ENCODE data around the gene ROBO1. TPM values are rescaled to one million over a fixed set of nuclear protein-coding genes. Genes with fewer than 3 reads are reported as not detected.

ROBO1 gene
- total RNA-seq, 1 donor from 2014 or later: 182 TPM

DNA sequence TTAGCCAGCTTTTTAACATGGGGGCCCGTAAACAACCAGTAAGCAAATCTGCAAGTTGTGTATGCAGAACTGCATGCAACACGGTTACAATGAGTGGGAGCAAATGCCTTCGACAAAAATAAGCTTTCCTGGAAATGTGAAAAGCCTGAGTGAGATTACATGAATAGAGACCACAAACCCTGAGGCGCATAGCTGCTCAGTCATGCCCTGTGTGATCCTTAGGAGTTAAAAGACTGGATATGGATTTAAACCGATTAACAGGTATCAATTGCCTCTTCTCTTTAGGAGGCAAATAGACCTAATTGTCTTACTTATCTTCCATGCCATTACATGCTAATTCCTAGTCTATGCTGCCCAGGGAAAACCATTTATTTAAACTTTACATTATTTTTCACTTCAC lies 810.3 kb downstream of the ROBO1 start:
- no peak overlapping the region for H3K4me3 Mint-ChIP-seq
- TF ChIP-seq, protein P1, sequence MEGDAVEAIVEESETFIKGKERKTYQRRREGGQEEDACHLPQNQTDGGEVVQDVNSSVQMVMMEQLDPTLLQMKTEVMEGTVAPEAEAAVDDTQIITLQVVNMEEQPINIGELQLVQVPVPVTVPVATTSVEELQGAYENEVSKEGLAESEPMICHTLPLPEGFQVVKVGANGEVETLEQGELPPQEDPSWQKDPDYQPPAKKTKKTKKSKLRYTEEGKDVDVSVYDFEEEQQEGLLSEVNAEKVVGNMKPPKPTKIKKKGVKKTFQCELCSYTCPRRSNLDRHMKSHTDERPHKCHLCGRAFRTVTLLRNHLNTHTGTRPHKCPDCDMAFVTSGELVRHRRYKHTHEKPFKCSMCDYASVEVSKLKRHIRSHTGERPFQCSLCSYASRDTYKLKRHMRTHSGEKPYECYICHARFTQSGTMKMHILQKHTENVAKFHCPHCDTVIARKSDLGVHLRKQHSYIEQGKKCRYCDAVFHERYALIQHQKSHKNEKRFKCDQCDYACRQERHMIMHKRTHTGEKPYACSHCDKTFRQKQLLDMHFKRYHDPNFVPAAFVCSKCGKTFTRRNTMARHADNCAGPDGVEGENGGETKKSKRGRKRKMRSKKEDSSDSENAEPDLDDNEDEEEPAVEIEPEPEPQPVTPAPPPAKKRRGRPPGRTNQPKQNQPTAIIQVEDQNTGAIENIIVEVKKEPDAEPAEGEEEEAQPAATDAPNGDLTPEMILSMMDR (conservative IDR thresholded peaks at IDR 0.05): no peak
- H3K27me3 Mint-ChIP-seq: no peaks in the 10 kb centered on the region
- H3K4me1 Mint-ChIP-seq (ENCODE audit: unreplicated experiment): peaks cover 14% of the 10 kb centered on the region
- no peak for DNase-seq (ENCODE audit: extremely low spot score, unreplicated experiment)
- H3K9me3 Mint-ChIP-seq: no peaks in the 10 kb centered on the region
- H3K36me3 Mint-ChIP-seq: peaks cover 16% of the 10 kb centered on the region
- H3K27ac Mint-ChIP-seq: no peak overlapping the region

DNA sequence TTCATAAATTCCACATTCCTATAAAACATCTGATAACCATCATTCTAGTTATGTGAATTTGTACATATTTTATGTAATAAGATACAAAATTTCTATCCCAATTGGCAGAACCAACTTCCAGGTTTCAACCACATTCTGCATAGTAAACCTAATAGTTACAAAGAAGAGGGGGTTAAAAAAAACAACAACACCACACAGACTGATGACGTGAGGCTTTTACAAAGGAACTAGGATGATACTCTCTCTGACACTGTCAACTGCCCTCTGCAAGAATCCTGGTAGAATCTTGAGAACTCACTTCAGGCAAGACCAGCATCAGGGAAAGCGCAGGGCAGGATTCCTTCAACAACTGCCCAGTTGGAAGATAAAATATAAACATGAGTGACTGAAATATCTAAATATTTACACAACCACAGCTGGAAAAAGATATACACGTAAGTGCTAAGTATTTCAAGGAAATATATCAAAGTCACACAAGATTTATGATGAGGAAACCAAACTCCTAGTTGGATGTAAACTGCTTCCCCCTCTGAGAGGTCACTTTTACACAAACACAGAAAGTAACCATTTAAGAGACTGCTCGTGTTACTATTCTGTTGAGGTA lies 816.4 kb downstream of the ROBO1 start:
- no peak overlapping the region for H3K4me3 Mint-ChIP-seq
- peaks cover 19% of the 10 kb centered on the region for H3K4me1 Mint-ChIP-seq (ENCODE audit: unreplicated experiment)
- H3K9me3 Mint-ChIP-seq: peaks cover 10% of the 10 kb centered on the region
- no peak for DNase-seq (ENCODE audit: extremely low spot score, unreplicated experiment)
- no peak overlapping the region for H3K27ac Mint-ChIP-seq
- no peaks in the 10 kb centered on the region for H3K27me3 Mint-ChIP-seq
- TF ChIP-seq, protein P1 (conservative IDR thresholded peaks at IDR 0.05): no peak
- H3K36me3 Mint-ChIP-seq: peaks cover 20% of the 10 kb centered on the region

DNA sequence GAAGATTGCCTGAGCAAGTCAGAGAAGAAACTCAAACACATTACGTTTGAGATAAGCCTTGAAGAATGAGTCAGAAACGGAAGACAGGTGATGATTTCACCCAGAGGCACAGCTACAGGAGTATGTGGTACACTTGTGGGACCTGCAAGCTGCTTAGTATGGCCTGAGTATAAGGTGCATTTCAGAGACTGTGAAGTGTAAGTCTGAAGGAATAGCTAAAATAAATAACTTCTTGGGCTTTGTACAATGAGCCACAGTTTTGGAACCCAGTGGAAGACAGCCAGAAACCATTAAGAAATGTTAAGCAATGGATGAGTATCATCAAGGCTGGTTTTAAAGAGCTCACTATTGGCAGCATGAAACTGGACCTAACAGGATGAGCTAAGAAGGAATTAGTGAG lies 826.2 kb downstream of the ROBO1 start:
- H3K9me3 Mint-ChIP-seq: no peaks in the 10 kb centered on the region
- TF ChIP-seq, protein P1 (conservative IDR thresholded peaks at IDR 0.05): no peak
- no peaks in the 10 kb centered on the region for H3K4me1 Mint-ChIP-seq (ENCODE audit: unreplicated experiment)
- H3K27ac Mint-ChIP-seq: no peak overlapping the region
- H3K36me3 Mint-ChIP-seq: peaks cover 43% of the 10 kb centered on the region
- H3K27me3 Mint-ChIP-seq: no peaks in the 10 kb centered on the region
- no peak for DNase-seq (ENCODE audit: extremely low spot score, unreplicated experiment)
- H3K4me3 Mint-ChIP-seq: no peak overlapping the region

DNA sequence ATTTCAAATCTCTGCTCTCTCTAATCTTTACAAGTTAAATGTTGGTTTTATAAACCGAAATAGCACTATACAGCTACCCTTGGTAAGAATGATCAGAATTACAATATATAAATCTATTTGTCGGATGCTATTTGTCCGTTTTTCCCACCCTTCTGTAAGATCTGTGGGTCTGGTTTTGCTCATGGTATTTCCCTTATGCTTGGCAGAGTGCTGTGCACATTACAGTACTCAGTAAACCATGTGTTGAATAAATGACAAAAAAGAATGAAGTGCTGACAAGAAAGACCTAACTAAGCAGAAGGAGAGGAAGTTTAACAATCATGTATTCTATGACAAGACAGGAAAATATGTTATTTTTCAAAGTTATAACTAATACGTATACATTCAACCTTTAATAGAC lies 827.2 kb downstream of the ROBO1 start:
- no peaks in the 10 kb centered on the region for H3K9me3 Mint-ChIP-seq
- no peaks in the 10 kb centered on the region for H3K4me1 Mint-ChIP-seq (ENCODE audit: unreplicated experiment)
- no peaks in the 10 kb centered on the region for H3K27me3 Mint-ChIP-seq
- DNase-seq (ENCODE audit: extremely low spot score, unreplicated experiment): no peak
- H3K27ac Mint-ChIP-seq: no peak overlapping the region
- TF ChIP-seq, protein P1 (conservative IDR thresholded peaks at IDR 0.05): no peak
- H3K36me3 Mint-ChIP-seq: peaks cover 38% of the 10 kb centered on the region
- no peak overlapping the region for H3K4me3 Mint-ChIP-seq

DNA sequence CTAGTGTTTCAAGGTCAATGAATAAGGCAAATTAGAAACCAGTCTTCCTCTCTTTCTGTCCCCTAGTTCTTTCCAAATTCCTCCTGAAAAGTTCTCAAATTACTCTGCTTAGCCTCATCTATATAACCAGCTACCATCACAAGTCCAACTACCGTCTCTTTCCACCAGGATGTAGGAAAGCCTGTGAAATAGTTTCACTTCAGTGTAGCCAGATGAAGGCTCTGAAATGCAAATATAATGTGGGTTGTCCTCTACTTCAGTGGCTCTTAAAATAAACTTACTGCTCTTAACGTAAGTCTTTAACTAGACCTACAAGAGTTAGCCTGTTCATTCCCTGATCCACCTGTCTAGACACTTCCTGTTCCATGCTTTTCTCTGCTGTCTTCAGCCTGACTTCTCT lies 827.7 kb downstream of the ROBO1 start:
- Mint-ChIP-seq H3K27ac (no peak overlapping the region), H3K9me3 (no peaks in the 10 kb centered on the region), H3K27me3 (no peaks in the 10 kb centered on the region), H3K36me3 (peaks cover 33% of the 10 kb centered on the region), H3K4me3 (no peak overlapping the region), H3K4me1 (ENCODE audit: unreplicated experiment) (no peaks in the 10 kb centered on the region)
- TF ChIP-seq, protein P1 (conservative IDR thresholded peaks at IDR 0.05): no peak
- no peak for DNase-seq (ENCODE audit: extremely low spot score, unreplicated experiment)

DNA sequence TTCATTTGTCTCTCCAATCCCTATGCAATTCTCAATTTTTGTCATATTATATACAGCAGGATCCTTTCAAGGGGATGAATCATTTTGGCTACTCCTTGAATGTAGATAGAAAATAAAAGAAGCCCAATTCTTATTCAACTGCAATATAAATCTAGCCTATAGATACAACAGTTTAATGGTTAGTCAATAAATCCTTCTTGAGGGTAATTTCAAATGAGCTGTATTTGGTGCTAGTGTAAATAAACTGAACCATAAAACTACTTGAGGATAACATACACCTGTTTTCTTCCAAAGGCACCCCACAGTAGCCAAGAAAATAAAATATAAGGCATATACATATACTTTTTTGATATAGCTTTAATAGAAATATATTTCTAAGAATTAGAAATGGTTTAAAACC lies 830.3 kb downstream of the ROBO1 start:
- Mint-ChIP-seq H3K4me3 (no peak overlapping the region), H3K9me3 (no peaks in the 10 kb centered on the region), H3K27ac (no peak overlapping the region), H3K4me1 (ENCODE audit: unreplicated experiment) (peaks cover 3% of the 10 kb centered on the region), H3K27me3 (no peaks in the 10 kb centered on the region), H3K36me3 (peaks cover 30% of the 10 kb centered on the region)
- DNase-seq (ENCODE audit: extremely low spot score, unreplicated experiment): no peak
- TF ChIP-seq, protein P1 (conservative IDR thresholded peaks at IDR 0.05): no peak
